Stimulated activated CD4-positive, alpha-beta T cell treated with anti-CD3 and anti-CD28 coated beads, Interleukin-12 subunit alpha, Interleukin-12 subunit beta, amount 100 ng/mL, for 48 hours (primary cell): ENCODE results near the gene ZNF474.

Experiments
- DNase-seq, 3 donors: peaks; one replicate each; pipeline ENCODE4 v3.0.0-alpha.2; 2020; ENCODE audit warnings: low read depth in 2 of 3, low spot score in 1 of 3

Gene ZNF474

GRCh38 chr5:122118356-122118948 lies 10.9 kb upstream of the ZNF474 start:
- no peak for DNase-seq

DNA sequence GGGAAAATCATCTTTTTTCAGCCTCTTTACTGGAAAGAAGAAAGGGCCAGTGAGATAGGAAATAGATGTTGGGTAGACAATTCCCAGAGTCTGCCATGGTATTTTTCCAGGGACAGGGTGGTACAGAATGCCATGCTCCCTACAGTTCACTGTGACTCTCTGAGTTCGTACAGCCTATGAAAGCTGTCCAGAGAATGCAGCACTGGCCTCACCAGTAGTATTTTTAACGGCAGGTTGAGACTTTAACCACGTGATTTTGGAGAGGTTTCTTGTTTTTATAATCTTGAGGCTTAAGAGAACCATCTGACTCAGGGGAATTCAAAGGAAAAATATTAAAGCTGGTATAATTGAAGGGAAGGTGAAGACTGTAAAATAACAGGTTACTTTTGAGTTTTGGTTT lies 10.1 kb upstream of the ZNF474 start:
- no peak for DNase-seq

DNA sequence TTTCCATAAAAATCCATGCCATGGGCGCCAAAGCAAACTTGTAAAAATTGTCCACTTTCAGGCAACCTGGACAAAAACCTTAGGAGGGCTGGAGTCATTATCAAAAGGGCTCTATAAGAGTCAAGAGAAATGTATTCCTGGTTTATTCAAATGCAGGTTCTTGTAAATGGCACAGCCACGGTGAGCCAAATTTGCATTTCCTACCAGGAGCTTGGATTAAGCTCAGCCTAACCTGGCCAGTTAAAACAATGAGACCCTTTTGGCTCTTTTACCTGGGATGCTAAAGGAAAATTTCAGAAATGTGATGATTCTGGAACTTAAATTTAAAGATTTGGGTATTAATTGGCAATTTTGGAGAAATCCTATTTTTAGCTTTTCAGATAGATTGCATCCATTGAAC lies 8.9 kb upstream of the ZNF474 start:
- DNase-seq, result no peak

- DNase-seq, result no peak
These were observed 8.4 kb upstream of the ZNF474 start for GRCh38 chr5:122120957-122121356.

- DNase-seq, result no peak
These were observed 7.6 kb upstream of the ZNF474 start for GRCh38 chr5:122121479-122122465.

DNA sequence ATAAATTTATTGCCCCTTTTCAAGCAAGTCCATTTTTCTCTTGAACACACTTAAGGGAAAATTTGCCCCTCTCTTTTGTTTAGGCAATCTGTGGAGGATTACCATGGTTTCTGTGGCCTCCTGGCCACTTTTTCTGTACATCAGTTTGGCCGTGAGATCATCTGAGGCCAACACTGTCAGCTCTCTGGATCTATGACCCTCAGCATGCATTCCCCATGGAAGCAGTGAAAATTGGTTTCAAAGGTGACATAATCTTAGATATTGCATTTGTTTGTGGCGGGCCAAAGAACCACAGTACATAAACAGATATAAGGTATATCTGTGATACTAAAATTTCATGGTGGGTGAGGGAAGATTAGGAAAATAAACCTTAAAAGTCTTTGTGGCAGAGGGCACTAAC lies 4.6 kb upstream of the ZNF474 start:
- no peak for DNase-seq

- no peak for DNase-seq
These were observed 3.1 kb upstream of the ZNF474 start for GRCh38 chr5:122126177-122126755.

GRCh38 chr5:122126756-122127321 lies 2.5 kb upstream of the ZNF474 start:
- no peak for DNase-seq

- DNase-seq, result no peak
These were observed 806 bp downstream of the ZNF474 start for GRCh38 chr5:122130152-122130551.

DNA sequence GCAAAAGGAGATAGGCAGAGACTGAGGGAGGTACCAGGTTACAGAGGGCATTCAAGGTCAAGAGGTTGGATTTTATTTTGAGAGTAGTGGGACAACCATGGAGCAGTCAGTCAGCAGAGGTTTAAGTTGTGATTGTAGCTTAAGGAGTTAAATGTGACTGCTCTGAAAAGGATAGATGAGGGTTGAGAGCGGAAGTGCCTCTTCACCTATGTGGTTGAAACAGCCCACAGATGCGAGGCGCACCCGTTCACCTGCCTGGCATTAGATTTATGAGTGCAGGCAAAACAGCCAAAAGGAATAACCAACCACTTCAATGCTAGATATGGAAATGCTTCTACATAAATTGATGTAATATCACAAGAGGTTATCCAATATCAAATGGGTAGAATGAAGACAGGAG lies 8.4 kb downstream of the ZNF474 start:
- DNase-seq, result no peak

DNA sequence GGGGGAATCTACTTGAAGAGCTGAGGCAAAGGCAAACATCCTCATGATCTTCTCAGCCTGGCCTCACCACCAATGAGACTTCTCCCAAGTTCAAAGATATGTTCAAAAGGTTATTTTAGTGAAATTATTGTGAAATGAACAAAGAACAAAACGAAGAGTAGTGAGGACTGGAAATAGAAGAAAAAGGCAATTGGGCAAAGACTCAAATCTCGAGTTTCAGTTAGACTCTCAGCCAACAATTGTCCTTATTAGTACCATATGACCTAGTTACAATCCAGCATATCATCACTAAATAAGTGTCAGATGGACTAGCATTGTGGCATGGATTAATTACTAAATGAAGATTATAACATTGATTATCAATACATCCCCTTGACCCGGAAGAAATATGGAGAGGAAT lies 9.0 kb downstream of the ZNF474 start:
- DNase-seq, result no peak

DNA sequence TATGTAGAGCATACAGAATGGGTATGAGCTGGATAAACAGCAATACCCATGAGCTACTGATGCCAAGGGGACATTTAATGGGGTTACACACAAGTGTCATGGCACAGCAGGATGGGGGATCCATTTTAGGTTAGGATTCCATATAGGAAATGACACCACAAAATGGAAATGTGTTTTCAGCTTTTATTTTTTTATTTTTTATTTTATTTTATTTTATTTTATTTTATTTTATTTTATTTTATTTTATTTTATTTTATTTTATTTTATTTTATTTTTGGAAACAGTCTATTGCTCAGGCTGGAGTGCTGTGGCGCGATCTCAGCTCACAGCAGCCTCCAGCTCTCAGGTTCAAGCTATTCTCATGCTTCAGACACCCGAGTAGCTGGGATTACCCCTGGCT lies 11.6 kb downstream of the ZNF474 start:
- DNase-seq, result no peak

GRCh38 chr5:122141751-122142150 lies 12.4 kb downstream of the ZNF474 start:
- DNase-seq, result no peak

DNA sequence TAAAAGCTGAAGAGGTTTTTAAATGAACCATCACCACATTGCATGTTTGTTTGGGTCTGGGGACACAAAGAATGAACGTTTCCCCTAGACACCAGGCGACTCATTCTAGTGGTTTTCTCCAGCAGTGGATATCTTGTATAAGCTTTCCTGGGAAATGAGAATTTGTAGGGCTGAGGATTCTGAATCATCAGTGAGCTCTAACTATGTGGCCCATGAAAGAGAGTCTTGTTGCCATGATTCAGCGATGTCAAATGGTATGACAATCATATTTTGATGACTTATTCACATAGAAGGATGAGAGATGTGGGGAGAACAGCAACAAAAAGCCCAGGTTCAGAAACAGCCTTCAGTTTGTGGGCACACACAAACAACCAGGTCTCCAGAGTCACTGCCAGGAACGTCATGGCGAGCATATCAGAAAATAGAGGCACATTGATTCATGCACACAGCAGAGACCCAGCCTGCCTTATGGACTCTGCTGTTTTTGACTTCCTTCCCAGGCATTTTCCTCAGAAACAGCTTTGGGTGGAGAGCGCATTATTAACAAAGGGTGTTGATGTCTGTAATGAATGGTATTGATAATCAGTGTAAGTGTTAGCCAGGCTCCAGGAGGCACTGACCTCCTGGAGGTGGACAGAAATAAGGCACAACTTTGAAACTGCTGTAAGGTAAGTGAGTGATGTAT lies 13.3 kb downstream of the ZNF474 start:
- DNase-seq, result no peak

- no peak for DNase-seq
These were observed 14.9 kb downstream of the ZNF474 start for GRCh38 chr5:122144236-122144635.

DNA sequence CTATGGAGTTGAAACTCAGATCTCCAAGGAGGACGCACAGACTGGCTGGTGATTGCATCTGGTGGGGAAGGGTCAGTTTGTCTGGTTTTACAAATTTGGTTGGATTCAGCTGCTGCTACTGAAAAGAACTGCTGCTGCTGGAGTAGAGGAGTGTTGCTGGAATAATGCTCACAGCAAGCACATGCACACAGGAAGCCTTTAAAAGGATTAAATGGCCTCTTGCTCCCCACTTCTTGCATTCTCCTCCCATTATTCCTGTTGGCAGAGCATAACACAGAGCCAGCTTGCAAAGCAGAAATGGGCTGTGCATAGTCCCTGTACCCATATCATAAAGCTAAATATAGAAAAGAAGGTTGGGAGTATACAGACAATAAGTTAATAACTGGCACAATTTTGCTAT lies 16.6 kb downstream of the ZNF474 start:
- no peak for DNase-seq

- no peak for DNase-seq
These were observed 20.2 kb downstream of the ZNF474 start for GRCh38 chr5:122149321-122150090.

- DNase-seq, result no peak
These were observed 20.9 kb downstream of the ZNF474 start for GRCh38 chr5:122150215-122150614.

DNA sequence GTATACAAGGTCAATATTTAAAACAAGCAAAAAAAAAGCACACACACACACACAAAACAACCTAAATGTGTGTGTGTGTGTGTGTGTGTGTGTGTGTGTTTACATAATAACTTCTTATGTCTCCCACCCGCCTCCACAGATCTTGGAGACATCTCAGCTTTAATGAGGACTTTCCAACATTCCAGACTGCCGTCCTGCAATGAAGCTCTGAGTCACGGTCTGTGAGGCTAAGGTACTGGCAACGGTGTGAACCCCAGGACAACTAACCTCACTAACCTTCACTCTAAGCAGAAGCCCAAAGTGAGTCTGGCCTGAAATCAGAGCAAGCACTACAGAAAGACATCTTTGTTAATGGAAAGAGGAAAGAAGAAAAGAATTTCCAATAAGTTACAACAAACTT lies 22.3 kb downstream of the ZNF474 start:
- DNase-seq, result no peak

GRCh38 chr5:122152266-122152900 lies 23.0 kb downstream of the ZNF474 start:
- DNase-seq, result no peak
